Activated T-cell treated with anti-CD3 and anti-CD28 coated beads, Interleukin-2, amount 50 U/mL, for 1 hour (primary cell): Measurements from ENCODE around the gene ECD.

ENCODE experiments used
- DNase-seq: peaks from one replicate; pipeline ENCODE4 v3.0.0-alpha.2; 2020

Gene ECD

DNA sequence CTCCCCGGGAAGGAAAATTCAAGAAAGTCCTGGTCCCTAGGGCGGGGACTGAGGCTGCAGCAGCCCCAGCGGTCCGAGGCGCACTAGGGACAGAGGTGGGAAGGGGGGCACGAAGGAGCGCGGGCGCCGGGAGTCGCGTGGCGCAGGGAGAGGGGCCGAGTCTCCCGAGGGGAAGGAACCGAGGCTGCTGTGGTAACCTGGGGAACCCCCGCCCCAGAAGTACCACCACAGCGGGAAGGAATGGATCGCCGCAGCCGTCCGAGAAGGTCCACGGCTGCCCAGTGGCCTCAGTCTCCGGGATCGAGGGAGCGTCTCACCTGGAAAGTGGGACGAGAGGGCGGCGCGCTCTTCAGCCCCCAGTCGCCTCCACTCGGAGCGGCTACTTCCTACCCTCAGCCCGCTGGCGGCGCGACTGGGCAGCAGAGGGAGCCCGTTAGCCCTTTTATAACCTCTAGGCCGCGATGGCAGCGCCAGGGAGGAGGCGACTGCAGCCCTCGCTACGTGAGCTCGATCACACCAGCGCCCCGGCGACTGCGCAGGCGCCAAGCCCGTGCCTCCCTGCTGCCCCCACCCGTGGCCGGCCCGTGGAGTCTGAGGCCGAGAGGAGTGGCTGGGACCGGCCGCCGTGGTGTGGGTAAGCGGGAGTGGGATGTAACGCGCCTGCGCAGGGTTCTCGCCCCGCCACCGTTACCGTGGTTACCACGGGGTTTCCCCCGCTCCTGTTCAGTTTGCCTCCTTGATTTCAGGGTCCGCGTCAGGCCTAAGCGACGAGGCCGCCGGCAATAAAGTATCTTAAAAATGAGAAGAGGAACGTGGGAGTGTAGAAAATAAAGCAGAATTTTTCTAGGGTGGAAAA, 71.1 kb downstream of the ECD start, which contains the start of gene P4HA1:
P4HA1 (minus strand) TSS at position 418 of the 856 bp plus-strand sequence. CDS start 21,983 bp downstream, outside the sequence.
- DNase-seq = peak; percentile 98

DNA sequence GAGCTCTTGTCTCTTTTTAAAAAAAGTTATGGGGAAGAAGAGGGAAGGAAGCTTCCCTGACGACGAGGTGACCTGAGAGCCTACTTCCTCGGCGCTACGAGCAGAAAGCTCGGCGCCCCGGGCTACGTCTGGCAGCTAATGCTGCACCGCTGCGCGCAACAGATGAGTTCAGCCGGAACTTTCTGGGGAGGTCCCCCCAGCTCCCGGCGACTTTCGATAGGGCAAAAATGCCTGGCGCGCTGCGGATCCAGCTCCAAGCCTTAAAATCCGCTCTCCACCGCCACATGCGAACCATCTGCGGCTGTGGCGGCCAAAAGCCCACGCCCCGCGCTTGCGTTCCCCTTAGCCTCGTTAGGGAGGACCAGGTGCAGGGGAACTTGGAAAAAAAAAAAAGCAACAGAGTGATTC, 71.8 kb downstream of the ECD start:
- DNase-seq = peak; percentile 73

DNA sequence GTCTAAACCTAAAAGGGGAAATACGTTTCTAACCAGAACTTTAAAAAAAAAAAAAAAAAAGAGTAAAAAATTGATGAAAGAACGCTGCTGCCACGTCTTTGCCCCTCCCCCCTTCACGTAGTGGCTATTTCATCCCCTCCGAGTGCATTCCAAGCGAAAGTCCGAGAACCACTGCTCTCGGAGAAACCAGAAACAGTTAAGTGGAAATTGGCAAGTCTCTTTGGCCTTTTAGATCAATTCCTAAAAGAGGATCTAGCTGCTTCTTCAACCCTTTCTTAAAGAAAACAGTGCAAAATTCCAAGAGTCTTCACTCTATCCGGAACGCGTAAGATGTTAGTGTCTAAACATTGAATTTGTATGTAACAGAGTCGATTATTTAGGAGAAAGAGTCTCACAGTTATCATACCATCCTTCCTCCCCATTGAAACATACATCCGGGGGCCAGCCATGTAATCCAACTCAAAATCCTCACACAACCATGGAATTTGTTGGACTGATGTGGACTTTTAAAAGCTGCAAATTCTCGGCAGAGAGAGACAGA, 72.3 kb downstream of the ECD start:
- DNase-seq = peak; percentile 40

GRCh38 chr10:73094986-73095480, 72.8 kb downstream of the ECD start:
- DNase-seq = no peak

DNA sequence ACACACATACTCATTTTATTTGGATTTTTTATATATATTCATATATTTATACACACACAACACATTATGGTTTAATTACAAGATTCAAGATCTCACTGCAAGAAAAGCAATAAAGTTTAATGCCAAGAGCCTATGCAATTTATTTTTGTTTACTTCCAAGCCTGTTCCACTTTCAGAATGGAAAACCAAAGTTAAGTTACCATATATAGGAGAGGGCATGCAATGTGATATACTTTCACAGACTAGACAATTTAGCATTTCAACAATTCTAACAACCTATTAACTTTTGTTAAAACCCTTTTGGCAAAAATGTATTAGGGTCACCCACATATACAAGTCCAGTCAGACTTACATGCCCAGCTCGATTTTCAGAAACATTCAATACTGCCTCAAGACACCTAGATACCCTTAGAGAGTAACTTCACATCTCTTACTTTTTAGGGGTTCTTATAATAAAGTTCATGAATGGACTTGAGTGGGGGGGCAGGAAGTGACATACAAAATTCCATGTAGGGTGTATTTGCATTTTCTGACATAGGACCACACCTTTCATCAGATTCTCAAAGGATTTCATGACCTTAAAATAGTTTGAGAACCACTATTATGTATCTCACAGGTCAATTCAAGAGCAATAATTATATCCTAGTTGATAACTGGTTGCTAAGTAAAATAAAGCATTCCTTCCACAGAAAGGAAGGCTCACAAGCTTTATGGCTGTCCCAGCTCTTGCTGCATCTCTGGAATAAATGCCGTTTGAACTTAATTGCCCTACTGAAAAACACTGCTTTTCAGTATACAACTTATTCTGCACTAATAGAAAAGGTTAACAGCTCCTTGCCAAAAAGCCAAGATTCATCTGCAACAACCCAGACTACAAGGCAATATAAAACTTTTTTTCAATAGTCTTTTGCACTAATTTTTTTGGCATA, 73.6 kb downstream of the ECD start:
- DNase-seq = no peak

DNA sequence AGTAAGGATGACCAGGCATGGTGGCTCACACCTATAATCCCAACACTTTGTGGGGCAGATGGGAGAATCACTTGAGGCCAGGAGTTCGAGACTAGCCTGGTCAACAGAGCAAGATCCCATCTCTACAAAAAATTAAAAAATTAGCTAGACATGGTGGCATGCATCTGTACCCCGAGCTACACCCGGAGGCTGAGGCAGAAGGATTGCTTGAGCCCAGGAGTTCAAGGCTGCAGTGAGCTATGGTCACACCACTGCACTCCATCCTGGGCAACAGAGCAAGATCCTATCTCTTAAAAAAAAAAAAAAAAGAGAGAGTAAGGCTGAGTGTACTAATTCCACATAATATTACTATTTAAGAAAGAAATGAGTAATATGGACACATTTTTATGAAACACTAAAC, 75.0 kb downstream of the ECD start:
- DNase-seq = no peak

- no peak for DNase-seq
These were observed 79.5 kb downstream of the ECD start for GRCh38 chr10:73088304-73088703.

GRCh38 chr10:73086816-73087215, 81.0 kb downstream of the ECD start:
- no peak for DNase-seq

GRCh38 chr10:73084209-73084608, 83.6 kb downstream of the ECD start:
- no peak for DNase-seq
